T-cell (primary cell): Measurements from ENCODE around the gene PDC. TPM values are rescaled to one million over a fixed set of nuclear protein-coding genes. Genes with fewer than 3 reads are reported as not detected.
A peak's percentile ranks its signal among the peaks of the same experiment; 100 is the strongest.
"Not testable (repeated sequence)": the region's sequence is repeated elsewhere in the genome, so short reads cannot be mapped to it uniquely, and the experiment has no call there.

Source experiments
- ATAC-seq, 4 experiments: fragments of 200-7000 bp in 3 of 4; fragments of 150-1000 bp in 1 of 4; cut with Tn5 transposase; replicated peaks in 1 of 4; 1 replicate in 3 of 4; 2 replicates in 1 of 4; pipeline ENCODE4 v1.10.0; 2021; ENCODE audit warnings: moderate library complexity in 3 of 4, mild to moderate bottlenecking in 2 of 4, moderate number of reproducible peaks in 1 of 4
- CTCF ChIA-PET, 2 donors: fragments of 300-600 bp; sonication (Branson Sonifier 250); formaldehyde crosslinking; loops; one replicate each; lab custom pipeline; 2022; ENCODE audit warnings: antibody characterized with exemption in 2 of 2; lab: Charles Lee
- POLR2A ChIA-PET, 2 donors: fragments of 300-600 bp; sonication (Branson Sonifier 250); formaldehyde crosslinking; loops; one replicate each; lab custom pipeline; 2022; ENCODE audit warnings: antibody characterized with exemption in 2 of 2; lab: Charles Lee
- DNase-seq, 35 experiments: peaks; one replicate each; pipeline versions ENCODE4 v3.0.0 to v3.0.0-alpha.2; 2013 to 2023
- H3K27ac ChIP-seq: one replicate; pipeline ENCODE4 v1.5.1; 2013; ENCODE audit warnings: low read length
- H3K27me3 ChIP-seq, 2 experiments: replicated peaks in 1 of 2; 1 replicate in 1 of 2; 2 replicates in 1 of 2; pipeline versions ENCODE4 v1.6.1 to v1.7.0; 2013; ENCODE audit warnings: low read length in 1 of 2, mixed read lengths in 1 of 2; ENCODE audit not compliant: control insufficient read depth in 2 of 2, insufficient read depth in 2 of 2; ENCODE audit errors: extremely low read depth in 1 of 2
- H3K36me3 ChIP-seq, 2 donors: 1 replicate in 1 of 2; 2 replicates in 1 of 2; pipeline versions ENCODE4 v1.6.1 to v1.7.0; 2013; ENCODE audit warnings: low read length in 1 of 2; ENCODE audit not compliant: control insufficient read depth in 2 of 2, insufficient read depth in 1 of 2; ENCODE audit errors: extremely low read depth in 1 of 2
- H3K4me1 ChIP-seq, 2 experiments: 1 replicate in 1 of 2; 2 replicates in 1 of 2; pipeline versions ENCODE4 v1.6.1 to v1.7.0; 2013; ENCODE audit warnings: low read length in 2 of 2, mixed read lengths in 1 of 2; ENCODE audit not compliant: insufficient read depth in 2 of 2, control insufficient read depth in 1 of 2; ENCODE audit errors: extremely low read depth in 1 of 2
- H3K4me3 ChIP-seq, 2 donors: 1 replicate in 1 of 2; 2 replicates in 1 of 2; pipeline versions ENCODE4 v1.5.1 to v1.7.0; 2013; ENCODE audit warnings: mild to moderate bottlenecking in 2 of 2, low read length in 1 of 2, moderate library complexity in 1 of 2; ENCODE audit not compliant: control insufficient read depth in 1 of 2; ENCODE audit errors: extremely low read depth in 1 of 2
- H3K9me3 ChIP-seq: 2 replicates; pipeline ENCODE4 v1.7.0; 2013
- H3K27ac Mint-ChIP-seq, 2 donors: one replicate each; pipeline ENCODE4 v1.8.0; 2020 to 2021; ENCODE audit warnings: mild to moderate bottlenecking in 2 of 2, mixed read lengths in 2 of 2
- H3K27me3 Mint-ChIP-seq, 2 donors: one replicate each; pipeline ENCODE4 v1.8.0; 2021 to 2022; ENCODE audit warnings: mixed read lengths in 2 of 2
- H3K36me3 Mint-ChIP-seq: one replicate; pipeline ENCODE4 v1.8.0; 2021; ENCODE audit warnings: mixed read lengths
- H3K4me1 Mint-ChIP-seq, 3 donors: one replicate each; pipeline ENCODE4 v1.8.0; 2020 to 2022; ENCODE audit warnings: mixed read lengths in 3 of 3, mild to moderate bottlenecking in 1 of 3
- H3K4me3 Mint-ChIP-seq, 3 donors: one replicate each; pipeline ENCODE4 v1.8.0; 2020 to 2022; ENCODE audit warnings: mild to moderate bottlenecking in 3 of 3, mixed read lengths in 3 of 3, moderate library complexity in 3 of 3
- H3K9me3 Mint-ChIP-seq, 3 donors: one replicate each; pipeline ENCODE4 v1.8.0; 2020 to 2022; ENCODE audit warnings: mixed read lengths in 3 of 3
- WGBS: methylation state at CpG from one replicate; pipeline ENCODE4 v1.1.5; 2013; ENCODE audit warnings: missing lambda C conversion rate; ENCODE audit not compliant: insufficient coverage; 5-methylcytosine and 5-hydroxymethylcytosine counted together
- total RNA-seq, 35 experiments: library from RNA in 6 of 35; stranded (reverse) in 6 of 35; fragments of 120-200 nt in 1 of 35; gene quantifications; one replicate each; pipeline versions ENCODE4 v1.2.1 to v1.2.4 and lab custom pipeline; 2013 to 2026

The PDC gene
- total RNA-seq, 5 donors from 2014 or later (not counting 1 experiment from before 2014, with no cell fraction given) = not detected

- no peaks in the 10 kb centered on the region for H3K27me3 ChIP-seq
- no peak overlapping the region for H3K4me3 ChIP-seq
- ATAC-seq (no peak), DNase-seq (no peak)
- Mint-ChIP-seq H3K36me3 (peaks cover 38% of the 10 kb centered on the region), H3K27ac (peak overlapping the region in 1 of 2 donors; percentile 24), H3K9me3 (no peaks in the 10 kb centered on the region), H3K27me3 (no peaks in the 10 kb centered on the region), H3K4me3 (no peak overlapping the region), H3K4me1 (no peaks in the 10 kb centered on the region)
- H3K36me3 ChIP-seq = peaks cover 0 to 29% of the 10 kb centered on the region in 2 donors
- CTCF ChIA-PET = interaction anchor here in 1 of 2 donors (0.8 to 1.5 kb wide), 3 partner anchors 27 to 65 kb away, joined by 3 to 12 read pairs (median 3); partner anchors contain the start of genes ODR4 and TPR
- H3K9me3 ChIP-seq = no peaks in the 10 kb centered on the region
- POLR2A ChIA-PET = no interaction called here
- no peak overlapping the region for H3K27ac ChIP-seq
- H3K4me1 ChIP-seq = no peaks in the 10 kb centered on the region
Observed at GRCh38 chr1:186403632-186404031, 57.3 kb downstream of the PDC start.

- H3K9me3 ChIP-seq, H3K9me3 Mint-ChIP-seq, CTCF ChIA-PET, H3K27ac ChIP-seq, H3K27me3 ChIP-seq, POLR2A ChIA-PET, H3K4me3 ChIP-seq, ATAC-seq, H3K27me3 Mint-ChIP-seq, H3K4me3 Mint-ChIP-seq, H3K4me1 Mint-ChIP-seq, H3K4me1 ChIP-seq, DNase-seq: not testable (repeated sequence)
- peaks cover 0 to 33% of the 10 kb centered on the region in 2 donors for H3K36me3 ChIP-seq
- Mint-ChIP-seq H3K36me3 (peaks cover 31% of the 10 kb centered on the region), H3K27ac (peak overlapping the region in 1 of 2 donors; percentile 44)
- 94% methylated on average over 2 of the region's 2 CpGs for WGBS
Observed at GRCh38 chr1:186401446-186401845, 59.5 kb downstream of the PDC start.

Other genes with a start within 250 kb of the PDC start
- under 1 TPM; 0.09 to 0.53 (median 0.35) TPM for gene PRG4, start 164.8 kb downstream of the PDC start, total RNA-seq
- gene TPR, start 85.9 kb downstream of the PDC start, total RNA-seq = 100 to 1,000 TPM; 128 to 144 (median 137) TPM
- 10 to 100 TPM; 13.2 to 22.2 (median 14.4) TPM for gene ODR4, start 85.3 kb downstream of the PDC start, total RNA-seq
- under 1 TPM in 3 of 5 donors, not detected in 2; 0.20 to 0.38 (median 0.23) TPM for gene PTGS2, start 219.3 kb upstream of the PDC start, total RNA-seq